PC-3 (cell line): ENCODE results near the gene NLRC4. TPM values are rescaled to one million over a fixed set of nuclear protein-coding genes. Genes with fewer than 3 reads are reported as not detected.

ENCODE experiments used
- ATAC-seq: fragments of 200-7000 bp; cut with Tn5 transposase; 2 replicates; pipeline ENCODE4 v1.9.1; 2020; ENCODE audit warnings: mild to moderate bottlenecking, moderate library complexity
- BruUV-seq: library from RNA; stranded (reverse); fragments of 400-500 nt; replicated peaks from 2 replicates; lab custom pipeline; 2021; lab: Mats Ljungman, UMichigan
- CTCF ChIA-PET: fragments of 300-600 bp; sonication (Branson Sonifier 250); formaldehyde crosslinking; loops from one replicate; lab custom pipeline; 2022; ENCODE audit warnings: antibody characterized with exemption; lab: Charles Lee
- POLR2A ChIA-PET: fragments of 300-600 bp; sonication (Branson Sonifier 250); formaldehyde crosslinking; loops from one replicate; lab custom pipeline; 2022; ENCODE audit warnings: antibody characterized with exemption; ENCODE audit not compliant: unreplicated experiment; lab: Charles Lee
- DNase-seq: peaks from one replicate; pipeline ENCODE4 v3.0.0-alpha.2; 2015
- H2AFZ ChIP-seq: fragments of 300-600 bp; sonication (generic); 2 replicates; pipeline ENCODE4 v1.6.0; 2016; ENCODE audit warnings: antibody characterized with exemption, low read length
- H3F3A ChIP-seq: fragments of 300-600 bp; sonication (generic); one replicate; pipeline ENCODE4 v1.6.0; 2017; ENCODE audit warnings: antibody characterized with exemption, low read length, control low read depth, mild to moderate bottlenecking; ENCODE audit not compliant: unreplicated experiment
- H3K27ac ChIP-seq: fragments of 300-600 bp; sonication (generic); 2 replicates; pipeline ENCODE4 v1.5.1; 2016; ENCODE audit warnings: mild to moderate bottlenecking, low read length
- H3K27me3 ChIP-seq: fragments of 300-600 bp; sonication (generic); 2 replicates; pipeline ENCODE4 v1.6.1; 2016; ENCODE audit warnings: low read length, mixed read lengths
- H3K36me3 ChIP-seq: fragments of 300-600 bp; sonication (generic); 2 replicates; pipeline ENCODE4 v1.6.1; 2016; ENCODE audit warnings: low read depth, mixed run types, low read length, mixed read lengths
- H3K4me1 ChIP-seq: fragments of 300-600 bp; sonication (generic); 2 replicates; pipeline ENCODE4 v1.5.1; 2016; ENCODE audit warnings: low read length; ENCODE audit not compliant: insufficient read depth
- H3K4me2 ChIP-seq: fragments of 300-600 bp; sonication (generic); 2 replicates; pipeline ENCODE4 v1.6.0; 2016; ENCODE audit warnings: low read length
- H3K4me3 ChIP-seq: fragments of 300-600 bp; sonication (generic); 2 replicates; pipeline ENCODE4 v1.5.1; 2016; ENCODE audit warnings: mild to moderate bottlenecking, low read length, mixed read lengths
- H3K79me2 ChIP-seq: fragments of 300-600 bp; sonication (generic); 2 replicates; pipeline ENCODE4 v1.6.1; 2017; ENCODE audit warnings: low read length, mixed read lengths
- H3K9ac ChIP-seq: fragments of 300-600 bp; sonication (generic); 2 replicates; pipeline ENCODE4 v1.6.0; 2016; ENCODE audit warnings: mild to moderate bottlenecking, low read length
- H3K9me2 ChIP-seq: fragments of 300-600 bp; sonication (generic); replicated peaks from 2 replicates; pipeline ENCODE4 v1.6.1; 2016; ENCODE audit warnings: mixed run types, low read length, mixed read lengths
- H3K9me3 ChIP-seq: fragments of 300-600 bp; sonication (generic); 2 replicates; pipeline ENCODE4 v1.6.1; 2016; ENCODE audit warnings: low read length, mixed read lengths
- H4K20me1 ChIP-seq: fragments of 300-600 bp; sonication (generic); 2 replicates; pipeline ENCODE4 v1.6.1; 2016; ENCODE audit warnings: low read length, mixed read lengths
- EZH2 ChIP-seq: fragments of 300-600 bp; sonication (generic); IDR thresholded peaks from one replicate; pipeline ENCODE4 v1.6.1; 2017; ENCODE audit warnings: antibody characterized with exemption, mild to moderate bottlenecking, low read length; ENCODE audit not compliant: unreplicated experiment
- EZH2phosphoT487 ChIP-seq: fragments of 300-600 bp; sonication (generic); IDR thresholded peaks from 2 replicates; pipeline ENCODE4 v1.6.1; 2018; ENCODE audit warnings: mild to moderate bottlenecking, antibody characterized with exemption, low read length, borderline replicate concordance
- intact Hi-C: fragments of 100-400 bp; cut with micrococcal nuclease; formaldehyde crosslinking; loops from 2 replicates; pipeline ENCODE4 v1.9.0; 2023
- total RNA-seq: library from RNA; depleted of rRNA; stranded (reverse); fragments of >200 nt; gene quantifications from 2 replicates; pipeline ENCODE4 v1.2.3, GENCODE V29; 2014; rRNA removed
- TF ChIP-seq, protein P1 (sequence below): fragments of 300-600 bp; sonication (generic); conservative IDR thresholded peaks from 2 replicates; pipeline ENCODE4 v1.5.1; 2017; ENCODE audit warnings: antibody characterized with exemption, low read depth, mild to moderate bottlenecking, low read length

NLRC4 gene
- total RNA-seq, 1 experiment from 2014 or later = not detected

DNA sequence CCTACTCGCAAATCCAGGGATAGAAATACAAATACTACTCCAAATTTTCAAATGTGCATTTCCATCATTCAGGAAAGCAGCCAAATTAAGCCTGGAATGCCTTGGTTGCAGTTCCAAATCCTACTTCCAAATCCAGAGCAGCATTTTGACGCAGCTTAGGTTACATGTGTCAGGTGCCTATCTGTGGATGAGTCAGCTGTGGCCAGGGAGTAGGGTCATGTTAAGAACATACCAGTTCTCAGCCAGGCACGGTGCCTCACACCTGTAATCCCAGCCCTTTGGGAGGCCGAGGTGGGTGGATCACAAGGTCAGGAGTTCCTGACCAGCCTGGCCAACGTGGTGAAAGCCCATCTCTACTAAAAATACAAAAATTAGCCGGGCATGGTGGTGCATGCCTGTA lies 82.0 kb downstream of the NLRC4 start:
- Histone ChIP-seq H3K9me3 (no peaks in the 10 kb centered on the region), H3K9me2 (no peaks in the 10 kb centered on the region), H3K4me1 (no peaks in the 10 kb centered on the region), H3K27ac (no peak overlapping the region), H3F3A (no peaks in the 10 kb centered on the region), H3K79me2 (no peaks in the 10 kb centered on the region), H3K9ac (no peak overlapping the region), H3K36me3 (peaks cover 17% of the 10 kb centered on the region), H3K4me2 (no peak overlapping the region), H4K20me1 (no peaks in the 10 kb centered on the region), H3K4me3 (no peak overlapping the region), H2AFZ (no peak overlapping the region), H3K27me3 (no peaks in the 10 kb centered on the region)
- ATAC-seq (no peak), DNase-seq (no peak)
- intact Hi-C loops = no loop called here
- TF ChIP-seq, protein P1, sequence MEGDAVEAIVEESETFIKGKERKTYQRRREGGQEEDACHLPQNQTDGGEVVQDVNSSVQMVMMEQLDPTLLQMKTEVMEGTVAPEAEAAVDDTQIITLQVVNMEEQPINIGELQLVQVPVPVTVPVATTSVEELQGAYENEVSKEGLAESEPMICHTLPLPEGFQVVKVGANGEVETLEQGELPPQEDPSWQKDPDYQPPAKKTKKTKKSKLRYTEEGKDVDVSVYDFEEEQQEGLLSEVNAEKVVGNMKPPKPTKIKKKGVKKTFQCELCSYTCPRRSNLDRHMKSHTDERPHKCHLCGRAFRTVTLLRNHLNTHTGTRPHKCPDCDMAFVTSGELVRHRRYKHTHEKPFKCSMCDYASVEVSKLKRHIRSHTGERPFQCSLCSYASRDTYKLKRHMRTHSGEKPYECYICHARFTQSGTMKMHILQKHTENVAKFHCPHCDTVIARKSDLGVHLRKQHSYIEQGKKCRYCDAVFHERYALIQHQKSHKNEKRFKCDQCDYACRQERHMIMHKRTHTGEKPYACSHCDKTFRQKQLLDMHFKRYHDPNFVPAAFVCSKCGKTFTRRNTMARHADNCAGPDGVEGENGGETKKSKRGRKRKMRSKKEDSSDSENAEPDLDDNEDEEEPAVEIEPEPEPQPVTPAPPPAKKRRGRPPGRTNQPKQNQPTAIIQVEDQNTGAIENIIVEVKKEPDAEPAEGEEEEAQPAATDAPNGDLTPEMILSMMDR = no peak
- TF ChIP-seq EZH2phosphoT487 (no peak), EZH2 (no peak)
- ChIA-PET POLR2A (no interaction called here), CTCF (no interaction called here)
- BruUV-seq = no TSS peak

Other genes starting within 250 kb of the NLRC4 start
- gene DPY30, start 225.1 kb downstream of the NLRC4 start, total RNA-seq = 104 and 127 TPM in 2 replicates
- gene SPAST, start 201.3 kb downstream of the NLRC4 start, total RNA-seq = 15.5 and 21.6 TPM in 2 replicates
- gene SLC30A6, start 99.0 kb downstream of the NLRC4 start, total RNA-seq = 24.2 and 24.6 TPM in 2 replicates
- 9.6 and 13.1 TPM in 2 replicates for gene YIPF4, start 13.0 kb upstream of the NLRC4 start, total RNA-seq
- 74.7 and 116 TPM in 2 replicates for gene BIRC6, start 92.1 kb upstream of the NLRC4 start, total RNA-seq